ENCODE data around the gene CNTN6.

DNA sequence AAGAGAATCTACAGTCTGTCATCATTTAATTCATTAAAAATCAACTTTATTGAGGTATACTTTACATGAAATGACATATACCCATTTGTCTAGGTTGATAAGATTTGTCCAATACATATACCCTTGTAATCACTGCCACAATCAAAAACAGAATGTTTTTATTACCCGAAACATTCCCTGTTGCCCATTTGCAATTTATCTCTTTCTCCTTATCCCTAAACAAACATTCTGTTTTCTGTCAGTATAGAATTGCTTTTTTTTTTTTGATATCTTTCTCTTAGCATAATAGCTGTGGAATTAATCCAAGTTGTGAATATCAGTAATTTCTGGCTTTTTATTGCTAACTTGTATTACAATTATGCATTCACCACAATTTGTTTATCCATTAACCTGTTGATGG, 4.3 kb upstream of the CNTN6 start:
- TF ChIP-seq, protein P1, sequence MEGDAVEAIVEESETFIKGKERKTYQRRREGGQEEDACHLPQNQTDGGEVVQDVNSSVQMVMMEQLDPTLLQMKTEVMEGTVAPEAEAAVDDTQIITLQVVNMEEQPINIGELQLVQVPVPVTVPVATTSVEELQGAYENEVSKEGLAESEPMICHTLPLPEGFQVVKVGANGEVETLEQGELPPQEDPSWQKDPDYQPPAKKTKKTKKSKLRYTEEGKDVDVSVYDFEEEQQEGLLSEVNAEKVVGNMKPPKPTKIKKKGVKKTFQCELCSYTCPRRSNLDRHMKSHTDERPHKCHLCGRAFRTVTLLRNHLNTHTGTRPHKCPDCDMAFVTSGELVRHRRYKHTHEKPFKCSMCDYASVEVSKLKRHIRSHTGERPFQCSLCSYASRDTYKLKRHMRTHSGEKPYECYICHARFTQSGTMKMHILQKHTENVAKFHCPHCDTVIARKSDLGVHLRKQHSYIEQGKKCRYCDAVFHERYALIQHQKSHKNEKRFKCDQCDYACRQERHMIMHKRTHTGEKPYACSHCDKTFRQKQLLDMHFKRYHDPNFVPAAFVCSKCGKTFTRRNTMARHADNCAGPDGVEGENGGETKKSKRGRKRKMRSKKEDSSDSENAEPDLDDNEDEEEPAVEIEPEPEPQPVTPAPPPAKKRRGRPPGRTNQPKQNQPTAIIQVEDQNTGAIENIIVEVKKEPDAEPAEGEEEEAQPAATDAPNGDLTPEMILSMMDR (conservative IDR thresholded peaks at IDR 0.05; ENCODE audit: low read depth, low read length): no peak
- TF ChIP-seq CEBPB (IDR thresholded peaks at IDR 0.05; ENCODE audit: low read depth, low read length) (no peak), POLR2A (IDR thresholded peaks at IDR 0.05; ENCODE audit: low read depth, low read length) (no peak), BHLHE40 (IDR thresholded peaks at IDR 0.05; ENCODE audit: low read depth, low read length) (no peak), MAFK (IDR thresholded peaks at IDR 0.05; ENCODE audit: low read depth, low read length) (no peak), CHD1 (IDR thresholded peaks at IDR 0.05; ENCODE audit: low read depth, low read length) (no peak), SMC3 (IDR thresholded peaks at IDR 0.05; ENCODE audit: low read depth, low read length) (no peak)
